RWPE2 (cell line): Measurements from ENCODE around the gene ABCE1.
A peak's percentile ranks its signal among the peaks of the same experiment; 100 is the strongest.

Experiments
- ATAC-seq: fragments of 200-7000 bp; cut with Tn5 transposase; 3 replicates; pipeline ENCODE4 v1.9.1; 2021; ENCODE audit warnings: low read depth
- DNase-seq: peaks from one replicate; pipeline ENCODE4 v3.0.0-alpha.2; 2020; ENCODE audit warnings: low spot score
- H3K27ac ChIP-seq: fragments of 450-650 bp; 2 replicates; pipeline ENCODE4 v1.5.1; 2017; ENCODE audit warnings: mild to moderate bottlenecking; ENCODE audit not compliant: poor library complexity, severe bottlenecking
- H3K27me3 ChIP-seq: fragments of 250-450 bp; sonication (Bioruptor Pico); 2 replicates; pipeline ENCODE4 v1.5.1; 2021; ENCODE audit warnings: mild to moderate bottlenecking, moderate library complexity; ENCODE audit not compliant: insufficient read depth, poor library complexity, severe bottlenecking
- H3K36me3 ChIP-seq: fragments of 250-450 bp; sonication (Bioruptor Pico); 2 replicates; pipeline ENCODE4 v1.5.1; 2020; ENCODE audit warnings: low read depth, mild to moderate bottlenecking, moderate library complexity
- H3K4me1 ChIP-seq: fragments of 250-450 bp; sonication (Bioruptor Pico); 2 replicates; pipeline ENCODE4 v1.5.1; 2021; ENCODE audit warnings: mild to moderate bottlenecking, moderate library complexity; ENCODE audit not compliant: insufficient read depth, poor library complexity, severe bottlenecking
- H3K4me3 ChIP-seq: fragments of 250-450 bp; sonication (Bioruptor Pico); 2 replicates; pipeline ENCODE4 v1.5.1; 2021; ENCODE audit warnings: mild to moderate bottlenecking, moderate library complexity; ENCODE audit not compliant: severe bottlenecking
- H3K9me3 ChIP-seq: fragments of 250-450 bp; sonication (Bioruptor Pico); 2 replicates; pipeline ENCODE4 v1.5.1; 2021; ENCODE audit warnings: mild to moderate bottlenecking, moderate library complexity; ENCODE audit not compliant: severe bottlenecking
- TF ChIP-seq, protein P1 (sequence below): fragments of 450-650 bp; IDR thresholded peaks from one replicate; pipeline ENCODE4 v1.5.1; 2017; ENCODE audit warnings: mild to moderate bottlenecking, moderate library complexity; ENCODE audit not compliant: poor library complexity, severe bottlenecking

The ABCE1 gene

DNA sequence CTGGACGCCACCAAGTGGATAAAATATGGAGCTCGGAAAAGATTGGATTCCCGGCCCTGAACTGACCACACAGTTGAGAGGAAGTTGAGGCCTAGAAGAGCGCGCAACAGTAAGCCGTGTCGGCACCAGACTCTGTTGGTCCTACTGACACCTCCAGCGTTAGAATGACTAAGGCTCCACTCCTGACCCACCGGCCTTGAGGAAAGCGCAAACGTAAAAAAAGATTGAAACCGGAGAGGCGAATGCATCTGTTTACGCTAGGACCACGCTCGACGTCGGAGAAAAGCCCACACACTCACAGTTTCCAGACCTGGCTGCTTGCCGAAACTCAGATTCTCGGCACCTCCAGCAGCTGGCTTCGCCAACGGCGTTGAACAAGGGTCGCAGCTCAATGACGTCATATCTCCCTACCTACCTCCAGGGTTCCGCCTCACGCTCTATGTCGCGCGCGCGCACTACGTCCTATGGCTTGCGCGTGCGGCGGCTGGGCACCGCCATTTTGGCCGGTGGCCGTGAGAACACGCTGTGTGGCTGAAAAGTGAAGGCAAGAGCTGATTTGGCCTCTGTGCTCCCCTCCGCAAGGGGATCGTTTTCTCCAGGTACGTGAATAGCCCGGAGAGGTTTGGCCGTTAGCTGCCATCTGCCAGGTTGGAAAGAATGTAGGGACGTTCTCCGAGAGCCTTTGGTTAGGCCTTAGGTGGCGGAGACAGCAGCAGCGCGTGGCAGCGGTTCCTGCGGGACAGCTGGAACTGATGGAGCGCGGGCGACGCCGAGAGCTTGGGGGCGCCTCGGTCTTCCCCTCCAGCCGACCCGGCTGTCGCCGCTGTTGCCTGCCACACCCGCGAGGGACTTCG, at the start of gene ABCE1, which contains the start of gene ANAPC10:
TSS of gene ABCE1 (plus strand) at position 491 of the 854 bp plus-strand sequence. CDS start 6,102 bp downstream, outside the sequence.
TSS of gene ANAPC10 (minus strand) at position 376 of the 854 bp plus-strand sequence. CDS start 2,097 bp downstream, outside the sequence.
- ATAC-seq (peak; percentile 79), DNase-seq (peak; percentile 97)
- Histone ChIP-seq H3K4me3 (peak within 1 kb of the TSS; percentile 85), H3K27ac (peak within 1 kb of the TSS; percentile 72), H3K36me3 (peaks cover 71% of the 10 kb centered on the region), H3K9me3 (peaks cover 3% of the 10 kb centered on the region), H3K4me1 (peaks cover 13% of the 10 kb centered on the region), H3K27me3 (no peaks in the 10 kb centered on the region)
- TF ChIP-seq, protein P1, sequence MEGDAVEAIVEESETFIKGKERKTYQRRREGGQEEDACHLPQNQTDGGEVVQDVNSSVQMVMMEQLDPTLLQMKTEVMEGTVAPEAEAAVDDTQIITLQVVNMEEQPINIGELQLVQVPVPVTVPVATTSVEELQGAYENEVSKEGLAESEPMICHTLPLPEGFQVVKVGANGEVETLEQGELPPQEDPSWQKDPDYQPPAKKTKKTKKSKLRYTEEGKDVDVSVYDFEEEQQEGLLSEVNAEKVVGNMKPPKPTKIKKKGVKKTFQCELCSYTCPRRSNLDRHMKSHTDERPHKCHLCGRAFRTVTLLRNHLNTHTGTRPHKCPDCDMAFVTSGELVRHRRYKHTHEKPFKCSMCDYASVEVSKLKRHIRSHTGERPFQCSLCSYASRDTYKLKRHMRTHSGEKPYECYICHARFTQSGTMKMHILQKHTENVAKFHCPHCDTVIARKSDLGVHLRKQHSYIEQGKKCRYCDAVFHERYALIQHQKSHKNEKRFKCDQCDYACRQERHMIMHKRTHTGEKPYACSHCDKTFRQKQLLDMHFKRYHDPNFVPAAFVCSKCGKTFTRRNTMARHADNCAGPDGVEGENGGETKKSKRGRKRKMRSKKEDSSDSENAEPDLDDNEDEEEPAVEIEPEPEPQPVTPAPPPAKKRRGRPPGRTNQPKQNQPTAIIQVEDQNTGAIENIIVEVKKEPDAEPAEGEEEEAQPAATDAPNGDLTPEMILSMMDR, result peak; percentile 59

DNA sequence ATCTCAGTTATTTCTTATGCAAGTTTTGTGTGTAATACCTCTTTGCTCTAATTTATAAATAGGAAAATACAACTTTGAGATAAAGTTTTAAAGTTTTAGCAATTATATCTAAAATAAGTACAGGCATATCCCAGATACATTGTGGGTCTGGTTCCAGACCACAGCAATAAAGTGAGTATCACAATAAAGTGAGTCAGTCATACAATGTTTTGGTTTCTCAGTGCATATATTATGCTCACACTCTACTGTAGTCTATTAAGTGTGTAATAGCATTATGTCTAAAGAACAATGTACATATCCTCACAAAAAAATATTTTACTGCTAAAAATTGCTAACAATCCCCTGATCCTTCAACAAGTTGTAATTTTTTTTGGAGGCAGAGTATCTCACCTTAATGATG, 49.3 kb upstream of the ABCE1 start:
- DNase-seq (no peak), ATAC-seq (no peak)

GRCh38 chr4:145049241-145049640, 48.9 kb upstream of the ABCE1 start:
- no peak overlapping the region for H3K27ac ChIP-seq
- H3K9me3 ChIP-seq, result no peaks in the 10 kb centered on the region
- TF ChIP-seq, protein P1, result no peak
- DNase-seq (no peak), ATAC-seq (no peak)
- no peak overlapping the region for H3K4me3 ChIP-seq
- H3K4me1 ChIP-seq, result peaks cover 6% of the 10 kb centered on the region
- H3K36me3 ChIP-seq, result peaks cover 19% of the 10 kb centered on the region; the same call in 1 of the 2 replicates
- H3K27me3 ChIP-seq, result no peaks in the 10 kb centered on the region

More for the DNA sequence above, 49.3 kb upstream of the ABCE1 start:
- Histone ChIP-seq H3K36me3 (peaks cover 19% of the 10 kb centered on the region; the same call in 1 of the 2 replicates), H3K4me1 (peaks cover 6% of the 10 kb centered on the region), H3K9me3 (no peaks in the 10 kb centered on the region), H3K27me3 (no peaks in the 10 kb centered on the region), H3K4me3 (no peak overlapping the region), H3K27ac (no peak overlapping the region)
- TF ChIP-seq, protein P1, result no peak

- DNase-seq (no peak), ATAC-seq (no peak)
- TF ChIP-seq, protein P1, result no peak
These were observed 42.4 kb upstream of the ABCE1 start for GRCh38 chr4:145055533-145056257.

More at GRCh38 chr4:145055533-145056257, 42.4 kb upstream of the ABCE1 start:
- no peaks in the 10 kb centered on the region for H3K9me3 ChIP-seq
- H3K27ac ChIP-seq, result no peak overlapping the region
- H3K4me1 ChIP-seq, result peaks cover 3% of the 10 kb centered on the region
- peaks cover 11% of the 10 kb centered on the region; the same call in 1 of the 2 replicates for H3K36me3 ChIP-seq
- H3K27me3 ChIP-seq, result no peaks in the 10 kb centered on the region
- H3K4me3 ChIP-seq, result no peak overlapping the region
